ENCODE measurements around the gene KIRREL1.

Gene KIRREL1

GRCh38 chr1:157993147-157993917 is at the start of gene KIRREL1:
KIRREL1 (plus strand) TSS chr1:157993645; CDS start chr1:157993677, 32 bp downstream.
- no peak for DNase-seq (ENCODE audit: low read depth)

- no peak for DNase-seq (ENCODE audit: low read depth)
These were observed 48.7 kb upstream of the KIRREL1 start for GRCh38 chr1:157944663-157945280.

- no peak for DNase-seq (ENCODE audit: low read depth)
These were observed 45.0 kb upstream of the KIRREL1 start for GRCh38 chr1:157948312-157949073.

- no peak for DNase-seq (ENCODE audit: low read depth)
These were observed 44.4 kb upstream of the KIRREL1 start for GRCh38 chr1:157949074-157949354.

- no peak for DNase-seq (ENCODE audit: low read depth)
These were observed 42.2 kb upstream of the KIRREL1 start for GRCh38 chr1:157951230-157951629.

- DNase-seq (ENCODE audit: low read depth), result no peak
These were observed 40.8 kb upstream of the KIRREL1 start for GRCh38 chr1:157952601-157953000.

- no peak for DNase-seq (ENCODE audit: low read depth)
These were observed 38.2 kb upstream of the KIRREL1 start for GRCh38 chr1:157955221-157955620.

GRCh38 chr1:157955857-157956256 is 37.6 kb upstream of the KIRREL1 start:
- DNase-seq (ENCODE audit: low read depth), result no peak

- no peak for DNase-seq (ENCODE audit: low read depth)
These were observed 36.7 kb upstream of the KIRREL1 start for GRCh38 chr1:157956732-157957131.

- no peak for DNase-seq (ENCODE audit: low read depth)
These were observed 35.2 kb upstream of the KIRREL1 start for GRCh38 chr1:157958263-157958662.

- no peak for DNase-seq (ENCODE audit: low read depth)
These were observed 33.7 kb upstream of the KIRREL1 start for GRCh38 chr1:157959750-157960149.

- no peak for DNase-seq (ENCODE audit: low read depth)
These were observed 32.7 kb upstream of the KIRREL1 start for GRCh38 chr1:157960773-157961172.

- DNase-seq (ENCODE audit: low read depth), result no peak
These were observed 31.4 kb upstream of the KIRREL1 start for GRCh38 chr1:157961805-157962762.

- peak; percentile 42 for DNase-seq (ENCODE audit: low read depth)
These were observed 29.7 kb upstream of the KIRREL1 start for GRCh38 chr1:157963713-157964112.

- DNase-seq (ENCODE audit: low read depth), result no peak
These were observed 27.9 kb upstream of the KIRREL1 start for GRCh38 chr1:157965584-157965983.

GRCh38 chr1:157966031-157966537 is 27.4 kb upstream of the KIRREL1 start:
- no peak for DNase-seq (ENCODE audit: low read depth)

GRCh38 chr1:157967205-157967604 is 26.2 kb upstream of the KIRREL1 start:
- DNase-seq (ENCODE audit: low read depth), result no peak

GRCh38 chr1:157968508-157968907 is 24.9 kb upstream of the KIRREL1 start:
- peak; percentile 12 for DNase-seq (ENCODE audit: low read depth)

- DNase-seq (ENCODE audit: low read depth), result peak; percentile 87
These were observed 24.5 kb upstream of the KIRREL1 start for GRCh38 chr1:157968946-157969345.

GRCh38 chr1:157969697-157970485 is 23.6 kb upstream of the KIRREL1 start:
- DNase-seq (ENCODE audit: low read depth), result peak; percentile 68

GRCh38 chr1:157971769-157972168 is 21.7 kb upstream of the KIRREL1 start:
- no peak for DNase-seq (ENCODE audit: low read depth)

All from fibroblast of the conjunctiva (primary cell).